Measurements from ENCODE around the gene FOXN3.
"Not testable (repeated sequence)": the region's sequence is repeated elsewhere in the genome, so short reads cannot be mapped to it uniquely, and the experiment has no call there.

FOXN3 gene

GRCh38 chr14:89182326-89182725 is 234.7 kb downstream of the FOXN3 start:
- DNase-seq, result no peak

- DNase-seq, result no peak
These were observed 236.5 kb downstream of the FOXN3 start for GRCh38 chr14:89180546-89180945.

- DNase-seq, result no peak
These were observed 237.1 kb downstream of the FOXN3 start for GRCh38 chr14:89179891-89180404.

- no peak for DNase-seq
These were observed 238.1 kb downstream of the FOXN3 start for GRCh38 chr14:89178800-89179535.

- no peak for DNase-seq
These were observed 238.7 kb downstream of the FOXN3 start for GRCh38 chr14:89178376-89178775.

GRCh38 chr14:89175881-89176799 is 240.9 kb downstream of the FOXN3 start:
- DNase-seq, result no peak

GRCh38 chr14:89171628-89172027 is 245.4 kb downstream of the FOXN3 start:
- DNase-seq, result no peak

- no peak for DNase-seq
These were observed 245.9 kb downstream of the FOXN3 start for GRCh38 chr14:89171168-89171567.

GRCh38 chr14:89167705-89168104 is 249.3 kb downstream of the FOXN3 start:
- no peak for DNase-seq

GRCh38 chr14:89166633-89167032 is 250.4 kb downstream of the FOXN3 start:
- no peak for DNase-seq

GRCh38 chr14:89165189-89166181 is 251.5 kb downstream of the FOXN3 start:
- DNase-seq, result no peak

- no peak for DNase-seq
These were observed 252.6 kb downstream of the FOXN3 start for GRCh38 chr14:89164168-89165073.

GRCh38 chr14:89163031-89163636 is 253.9 kb downstream of the FOXN3 start:
- DNase-seq, result no peak

GRCh38 chr14:89162586-89162985 is 254.4 kb downstream of the FOXN3 start:
- no peak for DNase-seq

GRCh38 chr14:89160437-89160836 is 256.6 kb downstream of the FOXN3 start:
- DNase-seq, result no peak

- no peak for DNase-seq
These were observed 258.3 kb downstream of the FOXN3 start for GRCh38 chr14:89158701-89159100.

- DNase-seq, result not testable (repeated sequence)
These were observed 258.9 kb downstream of the FOXN3 start for GRCh38 chr14:89158104-89158503.

GRCh38 chr14:89155491-89155890 is 261.5 kb downstream of the FOXN3 start:
- DNase-seq, result no peak

GRCh38 chr14:89151693-89152092 is 265.3 kb downstream of the FOXN3 start:
- DNase-seq, result not testable (repeated sequence)

- DNase-seq, result no peak
These were observed 270.8 kb downstream of the FOXN3 start for GRCh38 chr14:89146274-89146673.

- no peak for DNase-seq
These were observed 272.4 kb downstream of the FOXN3 start for GRCh38 chr14:89144642-89145041.
